Activated CD8-positive, alpha-beta memory T cell treated with anti-CD3 and anti-CD28 coated beads for 4 hours (primary cell): ENCODE measurements around the gene WDR3.

Experiments
- DNase-seq, 2 donors: peaks; one replicate each; pipeline ENCODE4 v3.0.0-alpha.2; 2020; ENCODE audit warnings: low read depth in 2 of 2

Gene WDR3

DNA sequence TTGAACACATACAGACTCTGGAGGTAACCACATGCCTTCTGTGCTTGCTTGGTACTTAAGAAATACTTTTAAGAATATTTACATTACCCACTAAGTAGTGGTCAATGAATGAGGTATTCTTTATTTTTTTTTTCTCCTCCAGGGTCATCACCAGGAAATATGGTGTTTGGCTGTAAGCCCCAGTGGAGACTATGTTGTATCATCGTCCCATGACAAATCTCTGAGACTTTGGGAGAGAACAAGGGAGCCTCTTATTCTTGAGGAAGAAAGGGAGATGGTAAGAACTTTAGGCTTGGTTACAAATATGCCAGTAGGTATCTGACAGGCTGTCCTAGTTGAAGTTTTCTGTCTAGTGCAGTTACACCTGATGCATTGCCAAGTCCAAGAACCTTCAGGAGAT, 22.8 kb downstream of the WDR3 start:
- no peak for DNase-seq

DNA sequence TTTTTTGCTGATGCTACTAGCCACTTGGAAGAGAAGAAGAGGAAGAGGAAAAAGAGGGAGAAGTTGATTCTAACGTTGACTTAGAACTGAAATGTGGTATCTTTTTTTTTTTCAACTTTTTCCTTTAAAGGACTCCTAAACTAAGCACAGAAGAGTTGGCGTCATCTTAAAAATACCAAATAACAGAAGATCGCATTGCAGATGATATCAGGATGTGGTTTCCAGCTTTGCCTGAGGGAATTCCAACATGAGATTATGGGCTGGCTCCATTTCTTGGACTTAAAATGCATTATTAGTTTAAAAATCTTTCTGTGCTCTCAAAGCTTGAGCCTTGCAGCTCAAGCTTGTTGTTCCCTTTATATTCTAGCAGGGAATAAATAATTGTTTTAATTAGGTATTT, 29.8 kb downstream of the WDR3 start:
- DNase-seq, result no peak

DNA sequence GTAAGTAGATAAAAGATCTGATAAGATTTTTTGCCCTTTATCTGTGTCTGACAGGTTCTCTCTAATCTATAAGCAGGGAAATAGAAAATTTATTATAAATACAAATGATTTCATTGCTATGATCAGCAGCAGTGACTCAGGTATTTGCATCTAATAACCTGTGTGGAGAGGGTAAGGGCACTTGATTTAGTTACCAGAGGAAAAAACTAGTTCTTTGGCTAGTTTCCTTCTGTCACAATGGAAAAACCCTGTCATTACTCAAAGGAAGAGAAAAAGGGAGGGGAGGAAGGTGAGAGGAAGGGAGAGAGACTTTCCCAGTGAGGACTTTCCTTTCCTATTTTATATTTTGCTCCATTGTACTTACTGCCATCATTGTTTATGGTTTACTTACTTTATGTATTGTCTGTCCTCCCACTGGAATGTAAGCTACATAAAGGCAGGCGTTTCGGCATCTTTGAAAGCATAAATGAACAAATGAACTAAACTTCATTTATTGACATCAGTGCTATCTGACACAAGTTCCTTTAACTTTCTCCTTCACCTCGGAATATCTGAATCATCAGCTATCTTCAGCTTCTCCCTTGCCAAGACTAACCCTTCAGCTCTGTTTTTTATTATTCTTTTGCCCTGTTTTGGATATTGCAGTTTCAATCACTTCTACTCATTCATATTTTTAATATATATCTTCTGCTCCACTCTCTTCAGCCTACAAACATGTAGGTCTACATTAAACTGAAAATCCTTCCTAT, 34.9 kb downstream of the WDR3 start:
- no peak for DNase-seq

DNA sequence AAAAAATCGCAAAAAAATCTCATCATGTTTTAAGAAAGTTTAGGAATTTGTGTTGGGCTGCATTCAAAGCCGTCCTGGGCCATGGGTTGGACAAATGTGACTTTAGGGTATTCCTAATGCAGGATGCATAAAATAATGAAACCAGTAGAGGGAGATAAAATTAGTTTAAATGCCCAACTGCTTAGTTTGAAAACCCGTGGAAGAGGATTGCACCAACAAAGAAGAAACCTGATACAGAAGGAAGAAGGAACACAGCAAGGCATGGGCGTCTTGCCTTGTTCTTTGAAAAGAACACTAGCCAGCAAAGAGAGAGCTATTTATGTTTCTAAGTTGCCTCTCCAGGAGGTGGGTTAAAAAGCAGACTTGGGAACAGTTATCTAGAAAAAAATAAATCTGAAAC, 37.9 kb downstream of the WDR3 start:
- no peak for DNase-seq

DNA sequence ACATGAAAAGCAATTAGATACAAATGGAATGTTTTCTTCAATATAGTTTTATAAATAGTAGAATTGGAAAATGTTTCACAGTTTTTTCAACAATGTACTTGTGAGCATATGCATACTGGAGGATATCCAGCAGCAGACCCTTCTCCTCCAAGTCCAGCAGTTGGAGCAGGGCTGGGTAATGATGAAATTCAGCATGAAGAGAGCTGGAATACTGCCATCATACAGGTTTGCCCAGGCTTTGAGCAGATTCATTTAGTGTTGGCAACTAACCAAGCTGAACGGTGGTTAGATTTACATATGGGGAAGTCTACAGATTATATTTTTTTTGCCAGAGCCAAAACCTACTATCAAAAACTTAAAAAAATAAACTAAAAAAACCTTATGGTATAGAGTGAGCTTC, 38.3 kb downstream of the WDR3 start:
- DNase-seq, result no peak

DNA sequence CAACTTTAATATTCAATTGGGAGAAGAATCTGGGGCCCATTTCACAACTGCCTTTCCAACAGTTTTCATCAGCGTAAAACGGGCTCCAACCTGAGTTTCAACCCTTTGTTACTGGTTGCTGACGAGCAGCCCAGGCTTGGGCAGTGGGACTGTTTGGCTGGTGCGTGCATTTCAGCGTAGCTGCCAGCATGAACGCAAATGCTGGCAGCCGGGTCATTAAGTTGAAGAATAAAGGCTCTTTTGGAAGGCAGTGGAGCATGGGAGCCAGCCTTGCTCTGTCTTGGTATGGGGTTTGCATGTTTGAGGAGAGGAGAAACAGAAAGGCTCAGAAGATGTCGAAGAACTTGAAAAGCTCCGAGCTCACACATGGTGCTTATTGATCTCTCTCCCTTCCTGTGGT, 40.7 kb downstream of the WDR3 start:
- DNase-seq, result no peak

DNA sequence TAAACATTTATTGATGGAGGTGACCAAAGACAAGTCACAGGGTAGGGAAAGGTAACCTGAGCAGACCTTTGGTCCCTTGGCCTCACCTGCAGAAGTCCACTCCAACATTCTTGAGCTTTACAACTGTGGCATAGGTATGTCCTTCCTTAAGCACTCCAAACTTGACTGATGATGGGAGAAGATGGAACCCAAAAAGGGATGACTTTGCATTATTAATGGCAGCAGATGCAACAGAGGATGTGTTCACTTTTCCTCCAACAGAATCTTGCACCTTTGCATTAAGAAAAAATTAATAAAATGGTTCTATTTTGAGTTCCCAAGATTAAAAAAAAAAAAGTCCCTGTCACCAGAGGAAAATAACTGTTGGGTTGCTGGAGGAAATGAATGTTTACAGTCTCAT, 42.2 kb downstream of the WDR3 start:
- DNase-seq, result no peak

DNA sequence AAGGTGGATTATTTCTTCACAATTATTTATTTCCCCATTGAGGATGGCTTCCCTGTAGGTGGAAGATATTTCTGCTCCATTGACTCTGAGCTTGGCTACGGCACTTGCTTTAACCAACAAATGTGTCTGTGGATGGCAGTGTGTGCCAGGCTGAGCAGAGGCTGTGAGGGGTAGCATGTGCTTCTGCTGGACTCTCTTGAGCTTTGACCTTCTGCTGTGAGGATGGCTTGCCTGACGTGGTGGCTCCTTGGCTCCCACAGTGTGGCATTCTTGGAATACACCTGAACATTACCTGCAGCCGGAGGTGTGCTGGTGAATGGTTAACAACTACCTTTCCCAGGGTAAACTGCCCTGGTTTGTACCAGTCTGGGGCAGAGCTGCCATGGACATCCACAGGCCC, 46.8 kb downstream of the WDR3 start:
- DNase-seq, result no peak

DNA sequence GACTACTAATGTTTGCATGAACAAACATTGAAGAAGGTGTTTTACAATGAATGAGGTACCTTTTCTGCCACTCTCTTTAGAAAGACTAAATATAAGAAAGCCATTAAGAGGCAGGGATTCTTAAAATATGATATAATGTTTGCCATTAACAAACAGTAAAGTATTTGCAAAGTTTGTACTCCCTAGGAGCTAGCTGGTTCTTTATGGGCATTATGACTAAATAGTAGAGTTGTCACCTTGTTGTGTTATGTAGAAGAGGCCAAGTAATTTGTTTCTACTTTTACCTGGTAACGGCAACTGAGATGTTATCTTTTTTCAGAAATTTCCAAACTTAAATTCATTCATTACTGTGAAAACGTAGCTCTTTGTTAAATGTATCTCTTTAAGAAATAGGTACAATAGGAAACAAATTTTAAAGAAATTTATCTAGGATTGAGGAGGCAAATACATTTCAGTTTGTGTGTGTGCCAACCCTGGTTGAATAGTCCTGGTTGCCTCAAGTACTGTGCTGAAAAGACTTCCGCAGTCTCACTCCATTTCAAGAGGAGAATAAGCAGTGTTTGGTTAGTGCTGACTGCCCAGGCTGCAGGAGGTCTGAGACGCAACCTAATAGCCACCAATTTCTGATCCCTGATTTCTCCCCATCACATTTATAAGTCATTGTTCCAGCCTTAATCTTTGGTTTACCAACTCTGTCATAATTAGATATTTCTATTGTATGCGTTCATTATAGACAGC, 52.1 kb downstream of the WDR3 start:
- DNase-seq, result no peak

DNA sequence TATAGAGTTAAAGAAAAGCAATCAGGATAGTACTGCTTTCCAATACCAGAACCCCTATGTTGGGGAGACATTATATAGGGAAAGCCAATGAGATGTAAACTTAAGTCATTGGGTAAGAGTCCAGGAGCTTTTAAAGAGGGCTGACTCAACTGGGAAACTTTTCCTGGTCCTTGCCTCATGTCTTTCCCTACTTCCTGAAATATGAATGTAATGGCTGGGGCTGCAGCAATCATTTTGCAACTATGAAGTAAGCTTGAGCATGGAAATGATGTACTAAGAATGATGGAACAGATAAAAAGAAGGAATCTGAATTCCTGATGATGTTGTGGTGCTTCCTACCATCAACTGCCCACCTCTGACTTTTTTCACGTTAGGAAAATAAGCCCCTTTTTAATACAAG, 55.7 kb downstream of the WDR3 start:
- no peak for DNase-seq

DNA sequence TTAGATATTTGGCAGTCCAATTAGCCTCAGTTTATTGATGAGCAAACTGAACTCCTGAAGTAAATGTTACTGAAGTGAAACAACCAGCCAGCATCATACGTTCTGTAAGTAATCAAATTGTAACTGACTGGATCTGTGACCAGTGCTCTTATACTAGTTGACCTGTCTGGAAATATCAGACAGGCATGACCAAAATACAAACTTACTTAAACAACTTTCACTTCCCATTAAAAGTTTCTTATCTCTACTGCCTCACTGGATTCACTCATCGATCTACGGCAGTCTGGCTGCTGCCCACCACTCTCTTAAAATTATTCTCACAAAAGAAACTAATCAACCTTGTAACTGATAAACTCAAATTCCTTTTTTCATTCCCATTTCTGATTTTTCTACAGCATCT, 56.4 kb downstream of the WDR3 start:
- no peak for DNase-seq

DNA sequence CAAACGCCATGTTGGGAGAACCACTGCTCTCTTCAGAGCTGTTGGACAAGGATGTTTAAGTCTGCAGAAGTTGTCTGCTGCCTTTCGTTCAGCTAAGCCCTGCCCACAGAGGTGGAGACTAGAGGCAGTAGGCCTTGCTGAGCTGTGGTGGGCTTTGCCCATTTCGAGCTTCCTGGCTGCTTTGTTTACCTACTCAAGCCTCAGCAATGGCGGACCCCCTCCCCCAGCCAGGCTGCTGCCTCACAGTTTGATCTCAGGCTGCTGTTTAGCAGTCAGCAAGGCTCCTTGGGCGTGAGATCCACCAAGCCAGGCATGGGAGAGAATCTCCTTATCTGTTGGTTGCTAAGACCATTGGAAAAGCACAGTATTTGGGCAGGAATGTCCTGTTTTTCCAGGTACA, 74.8 kb downstream of the WDR3 start:
- no peak for DNase-seq

DNA sequence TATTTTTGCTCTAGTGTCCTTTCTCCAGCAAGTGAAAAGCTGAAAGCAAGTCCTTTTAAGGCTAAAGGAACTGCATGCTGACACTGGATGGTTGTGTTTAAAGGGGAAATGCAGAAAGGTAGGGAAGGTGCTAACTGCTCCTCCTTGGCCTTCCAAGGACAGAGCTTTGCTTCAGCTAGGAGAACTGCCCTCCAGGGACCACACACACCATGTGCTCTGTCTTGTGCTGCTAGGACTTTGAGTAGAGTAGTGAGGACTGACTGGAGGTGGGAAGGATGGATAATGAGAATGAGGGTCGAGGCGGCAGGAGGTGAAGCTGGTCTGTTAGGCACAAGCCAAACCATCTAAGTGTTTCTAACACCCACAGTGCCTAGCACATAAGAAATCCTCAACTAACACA, 77.9 kb downstream of the WDR3 start:
- no peak for DNase-seq

DNA sequence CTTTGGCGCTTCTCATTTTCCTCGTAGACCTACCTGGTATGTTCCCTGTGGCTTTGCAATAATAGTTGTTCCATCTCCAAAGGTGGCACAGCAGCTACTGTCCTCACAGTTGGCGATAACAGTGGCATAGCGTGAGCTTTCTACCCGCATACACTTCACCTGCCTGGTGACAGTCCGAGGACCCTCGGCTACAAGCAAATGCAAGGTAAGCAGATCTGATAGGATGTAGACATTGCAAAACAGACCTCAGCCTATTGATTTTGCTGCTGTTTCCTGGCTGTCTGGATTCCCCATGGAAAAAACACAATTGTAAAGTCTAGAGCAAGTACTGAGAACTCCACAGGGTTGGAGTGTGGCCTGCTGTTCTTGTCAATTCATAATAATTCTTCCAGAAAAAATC, 78.5 kb downstream of the WDR3 start:
- DNase-seq, result no peak

DNA sequence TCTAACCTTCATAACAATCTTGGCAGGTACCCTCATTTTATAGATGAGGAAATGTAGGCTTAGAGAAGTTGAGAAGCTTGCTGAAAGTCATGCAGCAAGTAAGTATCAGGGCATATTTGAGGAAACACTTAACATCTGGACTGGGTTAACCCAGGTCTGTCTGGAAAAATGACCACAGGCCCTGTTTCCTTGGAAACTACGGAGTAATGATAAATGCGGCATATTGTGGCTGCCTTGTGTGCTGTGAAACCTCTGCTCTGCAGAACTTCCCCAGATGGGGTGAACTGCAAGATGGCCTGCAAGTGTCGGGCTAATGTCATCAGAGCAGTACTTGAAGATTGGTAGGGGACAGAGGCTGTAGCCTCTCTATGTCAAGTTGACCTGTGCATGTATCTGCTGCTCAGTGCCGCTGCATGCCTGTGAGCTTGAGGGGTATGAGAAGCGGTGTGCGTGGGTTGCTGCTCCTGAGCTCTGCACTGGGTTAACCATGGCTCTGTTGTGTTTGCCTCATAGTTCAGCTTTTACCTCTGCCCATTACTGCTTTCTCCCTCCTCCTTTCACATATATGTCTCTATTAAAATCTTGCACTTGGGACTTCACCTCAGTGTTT, 83.1 kb downstream of the WDR3 start:
- DNase-seq, result no peak

DNA sequence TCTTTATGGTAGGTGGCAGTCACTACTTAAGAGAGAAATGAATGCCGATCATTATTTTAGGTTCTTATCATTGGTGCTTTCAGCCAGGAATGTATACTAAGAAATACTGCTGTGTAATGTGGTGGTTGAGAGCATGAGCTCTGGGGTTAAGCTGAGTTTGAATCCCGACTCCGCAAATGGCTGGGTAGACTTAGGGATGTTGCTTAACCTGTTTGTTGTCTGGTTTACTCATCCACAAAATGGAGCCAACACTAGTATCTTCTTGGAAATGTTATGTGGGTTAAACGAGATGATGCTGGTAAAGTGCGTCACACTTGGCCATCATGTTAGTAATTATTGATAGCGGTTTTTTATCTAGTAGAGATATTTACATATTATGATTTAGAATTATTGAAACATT, 83.8 kb downstream of the WDR3 start:
- no peak for DNase-seq

DNA sequence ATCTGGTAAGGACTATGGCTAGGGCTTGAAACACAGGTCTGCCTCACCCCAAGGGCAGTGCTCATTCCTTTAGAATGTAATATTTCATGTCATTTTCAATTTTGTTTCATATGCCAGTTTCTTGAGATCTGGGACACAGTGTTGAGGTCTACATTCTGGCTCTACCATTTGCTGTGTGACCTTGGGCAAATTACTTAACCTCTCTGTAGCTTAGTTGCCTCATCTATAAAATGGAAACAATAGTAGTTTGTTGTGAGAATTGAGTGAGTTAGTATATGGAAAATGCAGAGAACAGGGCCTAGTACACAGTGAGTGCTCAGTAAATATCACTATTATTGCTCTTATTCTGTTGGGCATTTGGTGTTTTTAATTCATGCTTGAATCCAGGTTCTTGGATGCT, 84.4 kb downstream of the WDR3 start:
- no peak for DNase-seq
